Measurements from ENCODE around the gene SLC2A6. TPM values are rescaled to one million over a fixed set of nuclear protein-coding genes. Genes with fewer than 3 reads are reported as not detected.

Gene SLC2A6
- total RNA-seq, 3 donors from 2014 or later = 1.8 to 2.0 (median 1.8) TPM

- intact Hi-C loops (cut with DNase I; ENCODE audit: low total_unique reads) = no loop called here
- H3K27ac ChIP-seq = no peak overlapping the region
- no peaks in the 10 kb centered on the region for H3K9me3 ChIP-seq
- no peak overlapping the region for H3K4me3 ChIP-seq
- H3K36me3 ChIP-seq = no peaks in the 10 kb centered on the region
- peaks cover 0 to 7% of the 10 kb centered on the region in 2 donors for H3K27me3 ChIP-seq
- no peak for DNase-seq (ENCODE audit: low spot score in 2 of 2)
- TF ChIP-seq, protein P1, sequence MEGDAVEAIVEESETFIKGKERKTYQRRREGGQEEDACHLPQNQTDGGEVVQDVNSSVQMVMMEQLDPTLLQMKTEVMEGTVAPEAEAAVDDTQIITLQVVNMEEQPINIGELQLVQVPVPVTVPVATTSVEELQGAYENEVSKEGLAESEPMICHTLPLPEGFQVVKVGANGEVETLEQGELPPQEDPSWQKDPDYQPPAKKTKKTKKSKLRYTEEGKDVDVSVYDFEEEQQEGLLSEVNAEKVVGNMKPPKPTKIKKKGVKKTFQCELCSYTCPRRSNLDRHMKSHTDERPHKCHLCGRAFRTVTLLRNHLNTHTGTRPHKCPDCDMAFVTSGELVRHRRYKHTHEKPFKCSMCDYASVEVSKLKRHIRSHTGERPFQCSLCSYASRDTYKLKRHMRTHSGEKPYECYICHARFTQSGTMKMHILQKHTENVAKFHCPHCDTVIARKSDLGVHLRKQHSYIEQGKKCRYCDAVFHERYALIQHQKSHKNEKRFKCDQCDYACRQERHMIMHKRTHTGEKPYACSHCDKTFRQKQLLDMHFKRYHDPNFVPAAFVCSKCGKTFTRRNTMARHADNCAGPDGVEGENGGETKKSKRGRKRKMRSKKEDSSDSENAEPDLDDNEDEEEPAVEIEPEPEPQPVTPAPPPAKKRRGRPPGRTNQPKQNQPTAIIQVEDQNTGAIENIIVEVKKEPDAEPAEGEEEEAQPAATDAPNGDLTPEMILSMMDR (IDR thresholded peaks at IDR 0.05) = no peak
- TF ChIP-seq POLR2AphosphoS5 (IDR thresholded peaks at IDR 0.05) = no peak
- TF ChIP-seq POLR2A (IDR thresholded peaks at IDR 0.05) = no peak
- H3K4me1 ChIP-seq = no peaks in the 10 kb centered on the region
Measured at GRCh38 chr9:133511607-133512006, 32.7 kb upstream of the SLC2A6 start.

- H3K9me3 ChIP-seq = no peaks in the 10 kb centered on the region
- H3K4me3 ChIP-seq = no peak overlapping the region
- H3K27ac ChIP-seq = no peak overlapping the region
- intact Hi-C loops (cut with DNase I; ENCODE audit: low total_unique reads) = no loop called here
- H3K27me3 ChIP-seq = peaks cover 0 to 7% of the 10 kb centered on the region in 2 donors
- TF ChIP-seq POLR2AphosphoS5 (IDR thresholded peaks at IDR 0.05) (no peak), POLR2A (IDR thresholded peaks at IDR 0.05) (no peak)
- TF ChIP-seq, protein P1 (IDR thresholded peaks at IDR 0.05) = no peak
- DNase-seq (ENCODE audit: low spot score in 2 of 2) = no peak
- no peaks in the 10 kb centered on the region for H3K4me1 ChIP-seq
- H3K36me3 ChIP-seq = no peaks in the 10 kb centered on the region
Measured at GRCh38 chr9:133510926-133511505, 32.1 kb upstream of the SLC2A6 start.

GRCh38 chr9:133509179-133510083, 30.5 kb upstream of the SLC2A6 start:
- Histone ChIP-seq H3K27ac (no peak overlapping the region), H3K4me1 (no peaks in the 10 kb centered on the region), H3K36me3 (no peaks in the 10 kb centered on the region), H3K27me3 (peaks cover 0 to under 1% of the 10 kb centered on the region in 2 donors), H3K9me3 (no peaks in the 10 kb centered on the region), H3K4me3 (peak overlapping the region in 2 of 3 donors; percentile 13 to 50)
- intact Hi-C loops (cut with DNase I; ENCODE audit: low total_unique reads) = no loop called here
- no peak for DNase-seq (ENCODE audit: low spot score in 2 of 2)
- no peak for TF ChIP-seq POLR2AphosphoS5 (IDR thresholded peaks at IDR 0.05)
- TF ChIP-seq, protein P1 (IDR thresholded peaks at IDR 0.05) = no peak
- TF ChIP-seq POLR2A (IDR thresholded peaks at IDR 0.05) = no peak

- H3K36me3 ChIP-seq = no peaks in the 10 kb centered on the region
- DNase-seq (ENCODE audit: low spot score in 2 of 2) = no peak
- intact Hi-C loops (cut with DNase I; ENCODE audit: low total_unique reads) = no loop called here
- no peak overlapping the region for H3K27ac ChIP-seq
- H3K4me3 ChIP-seq = no peak overlapping the region
- H3K9me3 ChIP-seq = no peaks in the 10 kb centered on the region
- TF ChIP-seq POLR2AphosphoS5 (IDR thresholded peaks at IDR 0.05) = no peak
- TF ChIP-seq, protein P1 (IDR thresholded peaks at IDR 0.05) = no peak
- no peak for TF ChIP-seq POLR2A (IDR thresholded peaks at IDR 0.05)
- no peaks in the 10 kb centered on the region for H3K4me1 ChIP-seq
- H3K27me3 ChIP-seq = no peaks in the 10 kb centered on the region
Measured at GRCh38 chr9:133508046-133508445, 29.1 kb upstream of the SLC2A6 start.

Measured in breast epithelium (tissue), 4 donors.